GM18907 (cell line): ENCODE results near the gene ARHGAP33.

Experiments
- ATAC-seq: cut with Tn5 transposase; IDR thresholded peaks from one replicate; pipeline ENCODE4 v1.9.1; 2021; ENCODE audit warnings: mild to moderate bottlenecking, moderate library complexity; ENCODE audit not compliant: unreplicated experiment

Gene ARHGAP33, protein sequence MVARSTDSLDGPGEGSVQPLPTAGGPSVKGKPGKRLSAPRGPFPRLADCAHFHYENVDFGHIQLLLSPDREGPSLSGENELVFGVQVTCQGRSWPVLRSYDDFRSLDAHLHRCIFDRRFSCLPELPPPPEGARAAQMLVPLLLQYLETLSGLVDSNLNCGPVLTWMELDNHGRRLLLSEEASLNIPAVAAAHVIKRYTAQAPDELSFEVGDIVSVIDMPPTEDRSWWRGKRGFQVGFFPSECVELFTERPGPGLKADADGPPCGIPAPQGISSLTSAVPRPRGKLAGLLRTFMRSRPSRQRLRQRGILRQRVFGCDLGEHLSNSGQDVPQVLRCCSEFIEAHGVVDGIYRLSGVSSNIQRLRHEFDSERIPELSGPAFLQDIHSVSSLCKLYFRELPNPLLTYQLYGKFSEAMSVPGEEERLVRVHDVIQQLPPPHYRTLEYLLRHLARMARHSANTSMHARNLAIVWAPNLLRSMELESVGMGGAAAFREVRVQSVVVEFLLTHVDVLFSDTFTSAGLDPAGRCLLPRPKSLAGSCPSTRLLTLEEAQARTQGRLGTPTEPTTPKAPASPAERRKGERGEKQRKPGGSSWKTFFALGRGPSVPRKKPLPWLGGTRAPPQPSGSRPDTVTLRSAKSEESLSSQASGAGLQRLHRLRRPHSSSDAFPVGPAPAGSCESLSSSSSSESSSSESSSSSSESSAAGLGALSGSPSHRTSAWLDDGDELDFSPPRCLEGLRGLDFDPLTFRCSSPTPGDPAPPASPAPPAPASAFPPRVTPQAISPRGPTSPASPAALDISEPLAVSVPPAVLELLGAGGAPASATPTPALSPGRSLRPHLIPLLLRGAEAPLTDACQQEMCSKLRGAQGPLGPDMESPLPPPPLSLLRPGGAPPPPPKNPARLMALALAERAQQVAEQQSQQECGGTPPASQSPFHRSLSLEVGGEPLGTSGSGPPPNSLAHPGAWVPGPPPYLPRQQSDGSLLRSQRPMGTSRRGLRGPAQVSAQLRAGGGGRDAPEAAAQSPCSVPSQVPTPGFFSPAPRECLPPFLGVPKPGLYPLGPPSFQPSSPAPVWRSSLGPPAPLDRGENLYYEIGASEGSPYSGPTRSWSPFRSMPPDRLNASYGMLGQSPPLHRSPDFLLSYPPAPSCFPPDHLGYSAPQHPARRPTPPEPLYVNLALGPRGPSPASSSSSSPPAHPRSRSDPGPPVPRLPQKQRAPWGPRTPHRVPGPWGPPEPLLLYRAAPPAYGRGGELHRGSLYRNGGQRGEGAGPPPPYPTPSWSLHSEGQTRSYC

GRCh38 chr19:35775298-35776101 is at the start of gene ARHGAP33:
ARHGAP33 (plus strand) TSS chr19:35775564; CDS start chr19:35775659, 95 bp downstream.
- ATAC-seq = peak; percentile 91

GRCh38 chr19:35727053-35727955 is 48.1 kb upstream of the ARHGAP33 start:
- no peak for ATAC-seq

DNA sequence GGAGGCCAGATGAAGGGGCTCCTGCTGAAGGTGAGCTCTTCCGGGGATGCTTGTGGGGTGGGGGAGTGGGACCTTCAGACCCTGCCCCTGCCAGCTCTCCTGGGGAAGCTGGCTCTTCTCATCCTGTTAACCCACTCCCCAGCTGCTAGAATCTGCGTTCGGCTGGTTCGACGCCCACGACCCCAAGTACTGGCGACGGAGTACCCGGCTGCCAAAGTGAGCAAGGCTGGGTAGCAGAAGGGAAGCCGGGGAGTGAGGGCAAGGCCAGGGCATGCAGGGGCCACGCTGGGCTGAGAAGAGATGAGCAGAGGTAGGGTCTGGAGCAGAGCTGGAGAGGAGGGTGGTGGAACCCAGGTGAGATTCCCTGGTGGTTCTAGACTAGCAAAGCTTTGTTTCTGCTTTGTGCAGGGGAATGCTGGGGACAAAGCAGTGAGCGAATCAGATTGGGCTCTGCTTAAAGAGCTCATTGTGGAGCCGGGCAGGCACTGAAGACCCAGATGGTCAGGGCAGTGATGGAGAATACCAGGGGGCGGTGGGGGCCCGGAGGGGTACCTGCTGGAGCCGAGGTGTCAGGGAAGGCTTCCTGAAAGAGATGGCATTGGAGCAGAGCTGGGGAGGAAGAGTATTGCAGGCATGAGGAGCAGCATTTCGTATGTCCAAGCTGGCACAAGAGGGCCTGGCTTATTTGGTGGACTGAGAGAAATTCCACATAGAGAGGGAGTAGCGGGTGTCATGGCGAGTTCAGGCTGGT is 47.2 kb upstream of the ARHGAP33 start:
- ATAC-seq = no peak

GRCh38 chr19:35729021-35729420 is 46.3 kb upstream of the ARHGAP33 start:
- no peak for ATAC-seq

DNA sequence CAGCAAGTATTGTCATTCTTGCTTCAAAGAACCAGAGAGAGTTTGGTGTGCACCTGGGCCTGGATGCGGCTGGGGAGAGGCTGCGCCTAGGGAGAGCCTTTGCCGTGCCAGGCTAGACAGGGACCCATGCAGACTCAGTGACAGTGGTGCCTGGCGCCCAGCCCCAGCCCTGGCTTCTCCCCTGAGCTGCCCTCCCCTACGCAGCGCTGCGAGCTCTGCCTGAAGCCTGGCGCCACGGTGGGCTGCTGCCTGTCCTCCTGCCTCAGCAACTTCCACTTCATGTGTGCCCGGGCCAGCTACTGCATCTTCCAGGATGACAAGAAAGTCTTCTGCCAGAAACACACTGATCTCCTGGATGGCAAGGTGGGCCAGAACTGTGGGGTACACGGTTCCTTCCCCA is 45.6 kb upstream of the ARHGAP33 start:
- no peak for ATAC-seq

DNA sequence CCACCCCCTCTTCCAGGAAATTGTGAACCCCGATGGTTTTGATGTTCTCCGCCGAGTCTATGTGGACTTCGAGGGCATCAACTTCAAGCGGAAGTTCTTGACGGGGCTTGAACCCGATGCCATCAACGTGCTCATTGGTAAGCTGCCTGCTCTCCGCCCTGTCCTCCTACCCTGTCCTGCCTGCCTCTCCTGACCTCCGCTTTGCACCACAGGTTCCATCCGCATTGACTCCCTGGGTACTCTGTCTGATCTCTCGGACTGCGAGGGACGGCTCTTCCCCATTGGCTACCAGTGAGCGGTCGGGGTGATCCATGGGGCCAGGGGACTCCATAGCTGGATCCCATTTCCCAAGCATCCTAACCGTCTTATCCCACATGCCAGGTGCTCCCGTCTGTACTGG is 45.0 kb upstream of the ARHGAP33 start:
- ATAC-seq = no peak

DNA sequence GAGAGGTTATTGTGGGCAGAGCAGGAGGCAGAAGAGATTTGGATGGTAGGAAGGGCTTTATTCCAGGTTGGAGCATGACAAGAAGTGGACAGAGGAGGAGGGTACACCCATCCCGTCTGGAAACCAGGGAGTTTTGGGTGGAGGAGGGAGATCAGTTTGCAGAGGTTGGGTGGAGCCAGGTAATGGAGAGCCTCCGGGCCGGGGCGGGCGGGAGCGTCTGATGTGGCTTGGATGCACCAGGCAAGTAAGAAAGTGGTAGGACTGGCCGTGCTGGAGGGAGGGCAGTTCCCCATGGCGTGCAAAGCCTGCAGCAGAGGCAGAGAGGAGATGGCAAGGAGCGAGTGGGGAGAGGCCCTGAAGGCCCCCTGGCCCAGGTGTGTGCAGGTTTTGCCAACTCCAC is 44.0 kb upstream of the ARHGAP33 start:
- no peak for ATAC-seq

GRCh38 chr19:35731779-35732405 is 43.5 kb upstream of the ARHGAP33 start:
- ATAC-seq = no peak

DNA sequence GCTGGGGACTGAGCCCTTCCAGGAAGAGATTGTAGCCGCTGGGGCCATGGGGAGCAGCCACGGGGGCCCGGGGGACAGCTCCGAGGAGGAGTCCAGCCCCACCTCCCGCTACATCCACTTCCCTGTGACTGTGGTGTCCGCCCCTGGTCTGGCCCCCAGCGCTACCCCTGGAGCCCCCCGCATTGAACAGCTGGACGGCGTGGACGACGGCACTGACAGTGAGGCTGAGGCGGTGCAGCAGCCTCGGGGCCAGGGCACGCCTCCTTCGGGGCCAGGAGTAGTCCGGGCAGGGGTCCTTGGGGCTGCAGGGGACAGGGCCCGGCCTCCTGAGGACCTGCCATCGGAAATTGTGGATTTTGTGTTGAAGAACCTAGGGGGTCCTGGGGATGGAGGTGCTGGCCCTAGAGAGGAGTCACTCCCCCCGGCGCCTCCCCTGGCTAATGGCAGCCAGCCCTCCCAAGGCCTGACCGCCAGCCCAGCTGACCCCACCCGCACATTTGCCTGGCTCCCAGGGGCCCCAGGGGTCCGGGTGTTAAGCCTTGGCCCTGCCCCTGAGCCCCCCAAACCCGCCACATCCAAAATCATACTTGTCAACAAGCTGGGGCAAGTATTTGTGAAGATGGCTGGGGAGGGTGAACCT is 42.7 kb upstream of the ARHGAP33 start:
- no peak for ATAC-seq

DNA sequence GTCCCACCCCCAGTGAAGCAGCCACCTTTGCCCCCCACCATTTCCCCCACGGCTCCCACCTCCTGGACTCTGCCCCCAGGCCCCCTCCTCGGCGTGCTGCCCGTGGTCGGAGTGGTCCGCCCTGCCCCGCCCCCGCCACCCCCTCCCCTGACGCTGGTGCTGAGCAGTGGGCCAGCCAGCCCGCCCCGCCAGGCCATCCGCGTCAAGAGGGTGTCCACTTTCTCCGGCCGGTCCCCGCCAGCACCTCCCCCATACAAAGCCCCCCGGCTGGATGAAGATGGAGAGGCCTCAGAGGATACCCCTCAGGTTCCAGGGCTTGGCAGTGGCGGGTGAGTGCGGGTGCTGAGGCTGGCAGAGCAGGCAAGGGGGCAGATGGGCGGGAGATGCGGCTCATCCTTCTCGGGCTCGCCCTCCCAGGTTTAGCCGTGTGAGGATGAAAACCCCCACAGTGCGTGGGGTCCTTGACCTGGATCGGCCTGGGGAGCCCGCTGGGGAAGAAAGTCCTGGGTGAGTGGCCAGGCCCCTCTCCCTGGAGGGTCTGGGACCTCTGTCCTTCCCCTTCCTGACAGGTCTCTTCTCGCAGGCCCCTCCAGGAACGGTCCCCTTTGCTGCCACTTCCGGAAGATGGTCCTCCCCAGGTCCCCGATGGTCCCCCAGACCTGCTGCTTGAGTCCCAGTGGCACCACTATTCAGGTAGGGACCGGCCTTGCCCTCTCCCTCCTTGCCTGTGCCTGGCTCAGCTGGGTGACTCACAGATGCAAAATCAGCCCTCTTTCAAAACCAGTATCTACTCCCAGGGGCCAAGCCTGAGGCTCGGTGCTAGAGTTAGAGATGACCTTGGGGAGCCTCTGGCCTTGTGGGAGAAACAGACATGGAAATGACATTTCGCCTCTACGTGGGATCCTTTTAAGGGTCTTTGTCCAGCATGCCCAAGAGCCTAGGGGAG is 41.9 kb upstream of the ARHGAP33 start:
- no peak for ATAC-seq

DNA sequence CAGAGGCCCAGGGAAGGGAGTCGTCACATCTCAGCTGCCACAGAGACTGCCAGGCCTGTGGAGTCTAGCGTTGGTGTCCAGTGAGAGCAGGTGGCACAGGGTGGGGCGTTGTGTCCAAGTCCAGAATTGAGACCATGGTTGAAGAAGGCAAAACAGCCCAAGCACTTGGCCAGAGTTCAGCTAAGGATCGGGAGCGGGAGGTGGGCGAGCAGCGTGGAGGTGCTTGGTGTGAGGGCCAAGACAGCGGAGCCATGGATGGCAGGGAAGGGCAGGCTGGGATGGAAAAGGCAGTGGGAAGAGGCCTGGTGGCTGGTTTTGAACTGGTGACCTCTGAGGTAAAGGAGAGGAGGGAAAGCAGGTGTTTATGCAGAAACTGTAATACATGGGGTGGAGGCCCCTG is 41.1 kb upstream of the ARHGAP33 start:
- ATAC-seq = no peak

- ATAC-seq = no peak
These were observed 40.5 kb upstream of the ARHGAP33 start for GRCh38 chr19:35734889-35735288.

DNA sequence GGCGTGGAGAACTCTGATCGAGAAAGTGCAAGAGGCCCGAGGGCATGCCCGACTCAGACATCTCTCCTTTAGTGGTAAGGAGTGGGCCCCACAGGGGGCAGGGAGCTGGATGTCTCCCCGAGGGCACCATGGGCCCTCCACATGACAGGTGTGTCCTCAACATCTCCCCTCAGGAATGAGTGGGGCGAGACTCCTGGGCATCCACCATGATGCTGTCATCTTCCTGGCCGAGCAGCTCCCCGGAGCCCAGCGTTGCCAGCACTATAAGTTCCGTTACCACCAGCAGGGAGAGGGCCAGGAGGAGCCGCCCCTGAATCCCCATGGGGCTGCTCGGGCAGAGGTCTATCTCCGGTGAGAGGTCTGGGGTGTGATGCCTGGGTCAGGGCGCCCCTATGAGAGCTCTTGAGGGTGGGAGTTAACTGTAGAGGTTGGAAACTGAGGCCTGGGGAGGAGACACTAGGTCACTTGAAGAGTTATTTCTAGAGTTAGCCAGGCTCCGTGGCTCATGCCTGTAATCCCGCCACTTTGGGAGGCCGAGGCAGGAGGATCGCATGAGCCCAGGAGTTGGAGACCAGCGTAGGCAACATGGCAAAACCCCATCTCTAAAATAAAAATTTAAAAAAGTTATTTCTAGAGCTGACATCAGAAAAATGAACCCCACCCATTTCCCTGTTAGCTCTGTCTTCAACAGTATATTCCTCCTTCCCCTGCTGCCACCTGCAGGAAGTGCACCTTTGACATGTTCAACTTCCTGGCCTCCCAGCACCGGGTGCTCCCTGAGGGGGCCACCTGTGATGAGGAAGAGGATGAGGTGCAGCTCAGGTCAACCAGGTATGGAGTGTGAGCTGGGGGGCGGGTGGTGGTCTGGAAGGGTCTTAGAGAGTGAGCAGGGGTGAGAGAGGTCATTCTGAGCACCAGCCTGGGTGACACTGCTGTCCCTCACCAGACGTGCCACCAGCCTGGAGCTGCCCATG is 38.2 kb upstream of the ARHGAP33 start:
- no peak for ATAC-seq

DNA sequence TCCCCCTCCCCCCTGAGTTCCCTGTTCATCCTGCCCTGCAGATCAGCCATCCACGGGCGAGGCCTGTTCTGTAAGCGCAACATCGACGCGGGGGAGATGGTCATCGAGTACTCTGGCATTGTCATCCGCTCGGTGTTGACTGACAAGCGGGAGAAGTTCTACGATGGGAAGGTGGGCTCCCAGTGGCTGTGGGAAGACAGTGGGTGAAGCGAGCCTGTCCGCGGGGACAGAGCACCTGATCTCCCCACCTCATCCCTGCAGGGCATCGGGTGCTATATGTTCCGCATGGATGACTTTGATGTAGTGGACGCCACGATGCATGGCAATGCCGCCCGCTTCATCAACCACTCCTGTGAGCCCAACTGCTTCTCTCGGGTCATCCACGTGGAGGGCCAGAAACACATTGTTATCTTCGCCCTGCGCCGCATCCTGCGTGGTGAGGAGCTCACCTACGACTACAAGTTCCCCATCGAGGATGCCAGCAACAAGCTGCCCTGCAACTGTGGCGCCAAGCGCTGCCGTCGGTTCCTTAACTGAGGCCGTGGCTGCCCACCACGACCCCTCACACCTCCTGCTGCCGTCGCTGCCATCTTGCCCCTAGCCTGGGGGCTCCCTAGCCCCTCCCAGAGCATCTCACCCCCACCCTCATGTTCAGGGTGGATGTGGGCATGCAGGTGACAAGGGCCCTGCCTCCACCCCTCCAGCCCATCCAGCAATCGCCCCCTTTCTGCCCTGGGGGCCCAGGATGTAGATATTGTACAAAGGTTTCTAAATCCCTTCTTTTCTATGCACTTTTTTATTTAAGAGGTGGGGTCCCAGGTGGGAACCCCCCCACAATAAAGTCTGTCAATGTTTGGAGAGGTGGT is 37.1 kb upstream of the ARHGAP33 start:
- ATAC-seq = no peak

DNA sequence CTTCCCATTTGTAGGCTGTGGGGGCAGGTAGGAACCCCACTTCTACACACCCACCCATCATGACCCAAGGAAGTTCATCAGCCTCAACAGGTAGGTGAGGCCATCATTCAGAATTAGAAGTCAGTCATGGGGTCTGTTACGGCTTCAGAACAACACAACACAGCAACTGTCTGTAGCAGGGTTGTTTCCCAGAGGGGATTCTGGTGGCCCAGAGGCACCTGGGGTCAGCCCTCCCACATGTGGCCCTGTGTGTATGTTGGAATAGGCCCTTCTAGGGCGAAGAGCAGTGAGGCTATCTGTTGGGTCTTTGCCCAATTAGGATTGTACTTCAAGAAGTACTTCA is 36.5 kb upstream of the ARHGAP33 start:
- ATAC-seq = no peak
